Ammon's horn (tissue), 1 donor: ENCODE results near the gene ZNF516.
"Not testable (repeated sequence)": the region's sequence is repeated elsewhere in the genome, so short reads cannot be mapped to it uniquely, and the experiment has no call there.

Experiments
- DNase-seq: peaks from one replicate; pipeline ENCODE4 v3.0.0-alpha.2; 2016; ENCODE audit warnings: low spot score

Gene ZNF516, protein sequence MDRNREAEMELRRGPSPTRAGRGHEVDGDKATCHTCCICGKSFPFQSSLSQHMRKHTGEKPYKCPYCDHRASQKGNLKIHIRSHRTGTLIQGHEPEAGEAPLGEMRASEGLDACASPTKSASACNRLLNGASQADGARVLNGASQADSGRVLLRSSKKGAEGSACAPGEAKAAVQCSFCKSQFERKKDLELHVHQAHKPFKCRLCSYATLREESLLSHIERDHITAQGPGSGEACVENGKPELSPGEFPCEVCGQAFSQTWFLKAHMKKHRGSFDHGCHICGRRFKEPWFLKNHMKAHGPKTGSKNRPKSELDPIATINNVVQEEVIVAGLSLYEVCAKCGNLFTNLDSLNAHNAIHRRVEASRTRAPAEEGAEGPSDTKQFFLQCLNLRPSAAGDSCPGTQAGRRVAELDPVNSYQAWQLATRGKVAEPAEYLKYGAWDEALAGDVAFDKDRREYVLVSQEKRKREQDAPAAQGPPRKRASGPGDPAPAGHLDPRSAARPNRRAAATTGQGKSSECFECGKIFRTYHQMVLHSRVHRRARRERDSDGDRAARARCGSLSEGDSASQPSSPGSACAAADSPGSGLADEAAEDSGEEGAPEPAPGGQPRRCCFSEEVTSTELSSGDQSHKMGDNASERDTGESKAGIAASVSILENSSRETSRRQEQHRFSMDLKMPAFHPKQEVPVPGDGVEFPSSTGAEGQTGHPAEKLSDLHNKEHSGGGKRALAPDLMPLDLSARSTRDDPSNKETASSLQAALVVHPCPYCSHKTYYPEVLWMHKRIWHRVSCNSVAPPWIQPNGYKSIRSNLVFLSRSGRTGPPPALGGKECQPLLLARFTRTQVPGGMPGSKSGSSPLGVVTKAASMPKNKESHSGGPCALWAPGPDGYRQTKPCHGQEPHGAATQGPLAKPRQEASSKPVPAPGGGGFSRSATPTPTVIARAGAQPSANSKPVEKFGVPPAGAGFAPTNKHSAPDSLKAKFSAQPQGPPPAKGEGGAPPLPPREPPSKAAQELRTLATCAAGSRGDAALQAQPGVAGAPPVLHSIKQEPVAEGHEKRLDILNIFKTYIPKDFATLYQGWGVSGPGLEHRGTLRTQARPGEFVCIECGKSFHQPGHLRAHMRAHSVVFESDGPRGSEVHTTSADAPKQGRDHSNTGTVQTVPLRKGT

DNA sequence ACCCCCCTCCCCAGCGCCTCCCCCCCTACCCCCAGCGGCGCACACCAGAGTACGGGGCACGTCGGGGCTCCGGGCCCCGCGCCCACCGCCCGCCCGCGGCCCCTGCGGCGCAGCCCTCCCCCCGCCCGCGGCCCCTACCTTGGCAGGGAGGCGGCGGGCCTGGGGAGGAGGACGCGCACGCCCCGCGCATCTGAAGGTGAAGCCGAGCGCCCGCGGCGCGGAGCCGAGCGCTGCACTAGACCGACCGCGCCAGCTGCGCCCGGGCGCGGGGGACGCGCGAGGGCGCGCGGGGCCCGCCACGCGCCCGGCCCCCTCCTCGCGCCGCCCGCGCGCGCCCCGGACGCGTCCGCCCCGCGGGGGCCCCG, at the start of gene ZNF516:
Gene ZNF516 (minus strand): TSS at position 237 of the 365 bp plus-strand sequence. CDS start 52,188 bp downstream, outside the sequence.
- DNase-seq, result no peak

DNA sequence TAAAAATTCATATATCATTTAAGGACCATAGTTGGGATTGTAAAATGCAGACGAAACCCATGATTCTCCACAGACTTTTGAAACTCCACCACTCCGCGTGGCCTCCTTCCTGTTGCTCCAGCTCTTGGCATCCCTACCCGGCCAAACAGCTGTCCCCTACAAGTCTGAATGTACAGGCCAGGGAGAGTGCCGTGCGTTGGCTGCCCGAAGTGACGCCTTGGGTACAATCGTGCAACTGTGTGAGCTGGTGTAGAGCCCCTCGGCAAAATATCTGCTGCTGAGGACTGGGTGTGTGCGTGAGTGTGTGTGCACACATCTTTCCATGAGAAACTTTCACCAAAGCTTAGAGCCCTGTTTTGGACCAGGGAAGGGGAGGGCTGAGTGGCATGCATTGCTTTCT, 43.8 kb upstream of the ZNF516 start:
- DNase-seq, result no peak

DNA sequence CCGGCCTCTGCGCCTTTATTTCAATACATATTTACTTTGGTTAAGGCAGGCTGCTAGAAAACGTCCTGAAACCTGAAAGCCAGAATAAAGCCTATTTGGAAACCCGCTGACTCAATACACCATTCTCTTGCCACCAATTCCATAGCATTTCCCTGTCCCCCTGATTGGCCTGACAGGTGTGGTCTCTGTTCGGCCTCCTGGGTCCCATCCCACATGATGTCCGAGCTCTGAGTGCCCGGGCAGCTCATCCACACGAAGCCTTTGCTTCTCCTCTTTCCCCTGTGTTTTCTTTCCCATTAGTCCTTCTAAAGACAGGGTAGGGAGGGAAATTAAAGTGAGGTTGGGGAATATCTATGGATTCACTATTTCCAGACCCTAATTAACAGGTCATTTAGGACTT, 42.6 kb upstream of the ZNF516 start:
- DNase-seq, result no peak

DNA sequence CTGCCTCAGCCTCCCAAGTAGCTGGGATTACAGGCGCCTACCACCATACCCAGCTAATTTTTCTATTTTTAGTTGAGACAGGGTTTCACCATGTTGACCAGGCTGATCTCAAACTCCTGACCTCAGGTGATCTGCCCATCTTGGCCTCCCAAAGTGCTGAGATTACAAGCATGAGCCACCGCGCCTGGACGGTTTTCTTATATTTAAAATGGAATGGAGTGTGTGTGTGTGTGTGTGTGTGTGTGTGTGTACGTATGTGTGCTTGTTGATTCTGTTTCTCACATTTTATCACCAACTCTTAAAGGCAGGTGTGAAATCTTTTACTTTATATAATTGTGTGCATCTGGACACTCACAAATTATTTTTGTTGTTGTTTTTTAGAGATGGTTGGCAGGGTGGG, 41.6 kb upstream of the ZNF516 start:
- not testable (repeated sequence) for DNase-seq

DNA sequence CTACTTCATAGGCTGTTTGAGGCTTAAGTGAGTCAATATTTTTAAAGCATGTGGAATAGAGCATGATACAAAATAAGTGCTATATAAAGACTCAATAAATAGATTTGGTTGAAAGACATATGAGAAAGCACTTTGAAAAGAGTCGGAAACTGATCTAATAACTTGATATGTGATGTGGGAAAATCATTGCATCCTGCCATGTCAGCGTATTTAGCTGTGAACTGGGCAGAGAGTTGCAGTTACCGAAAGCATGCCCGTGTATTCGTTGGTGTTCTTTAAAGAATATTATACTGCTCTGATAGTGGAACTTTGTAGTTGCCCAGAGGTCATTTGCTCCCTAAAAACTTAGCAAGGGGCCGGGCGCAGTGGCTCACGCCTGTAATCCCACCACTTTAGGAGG, 37.8 kb upstream of the ZNF516 start:
- no peak for DNase-seq

DNA sequence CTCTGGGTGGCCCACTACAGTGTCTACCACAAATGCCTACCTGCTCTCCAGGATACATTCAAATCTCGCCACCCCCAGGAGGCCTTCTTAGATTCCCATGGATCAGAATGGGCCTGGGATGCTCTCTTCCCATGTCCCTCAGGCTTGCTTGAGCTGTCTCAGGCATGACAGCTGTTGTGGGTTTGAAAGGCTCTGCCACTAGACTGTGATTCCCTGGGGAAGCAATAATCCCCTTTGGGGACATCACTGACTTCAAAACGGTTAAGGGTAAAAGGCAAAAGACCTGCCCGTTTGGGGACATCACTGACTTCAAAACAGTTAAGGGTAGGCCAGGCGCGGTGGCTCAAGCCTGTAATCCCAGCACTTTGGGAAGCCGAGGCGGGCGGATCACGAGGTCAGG, 35.8 kb upstream of the ZNF516 start:
- DNase-seq, result no peak

DNA sequence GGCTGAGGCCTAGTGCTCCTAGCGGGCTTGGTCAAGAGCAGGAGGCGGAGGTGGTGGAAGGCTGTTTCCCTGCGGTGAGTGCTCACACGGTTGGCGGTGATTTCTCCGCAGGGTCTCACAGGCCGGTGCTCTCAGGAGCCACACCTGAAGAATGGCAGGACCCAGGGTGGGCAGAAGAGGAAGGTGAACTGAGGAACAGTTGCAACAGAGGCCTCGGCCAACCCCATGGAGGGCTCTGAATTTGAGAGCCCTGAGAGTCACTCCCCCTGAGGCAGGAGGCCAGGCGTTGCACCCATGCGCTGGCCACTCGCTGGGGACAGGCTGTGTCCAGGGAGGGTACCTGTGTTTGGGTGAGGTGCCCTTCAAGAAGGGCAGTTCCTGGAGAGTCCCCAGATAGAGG, 35.3 kb upstream of the ZNF516 start:
- no peak for DNase-seq

DNA sequence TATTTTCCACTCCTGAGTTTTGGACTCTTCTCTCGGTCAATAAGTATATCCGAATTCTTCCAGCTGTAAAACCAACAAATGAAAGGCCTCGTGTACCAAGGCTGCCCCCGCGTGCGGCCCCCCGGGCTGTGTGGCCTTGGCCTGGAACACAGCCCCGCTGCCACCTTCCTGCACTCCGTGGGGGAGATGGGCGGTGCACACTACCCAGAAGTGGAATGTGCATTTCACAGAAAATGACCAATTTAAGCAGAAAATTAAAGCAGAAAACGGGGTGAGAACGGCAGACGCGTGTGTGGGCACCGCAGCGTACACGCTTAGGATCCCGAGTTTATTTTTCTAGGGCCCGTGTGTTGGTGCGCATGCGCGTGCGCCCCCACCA, 34.4 kb upstream of the ZNF516 start:
- no peak for DNase-seq

DNA sequence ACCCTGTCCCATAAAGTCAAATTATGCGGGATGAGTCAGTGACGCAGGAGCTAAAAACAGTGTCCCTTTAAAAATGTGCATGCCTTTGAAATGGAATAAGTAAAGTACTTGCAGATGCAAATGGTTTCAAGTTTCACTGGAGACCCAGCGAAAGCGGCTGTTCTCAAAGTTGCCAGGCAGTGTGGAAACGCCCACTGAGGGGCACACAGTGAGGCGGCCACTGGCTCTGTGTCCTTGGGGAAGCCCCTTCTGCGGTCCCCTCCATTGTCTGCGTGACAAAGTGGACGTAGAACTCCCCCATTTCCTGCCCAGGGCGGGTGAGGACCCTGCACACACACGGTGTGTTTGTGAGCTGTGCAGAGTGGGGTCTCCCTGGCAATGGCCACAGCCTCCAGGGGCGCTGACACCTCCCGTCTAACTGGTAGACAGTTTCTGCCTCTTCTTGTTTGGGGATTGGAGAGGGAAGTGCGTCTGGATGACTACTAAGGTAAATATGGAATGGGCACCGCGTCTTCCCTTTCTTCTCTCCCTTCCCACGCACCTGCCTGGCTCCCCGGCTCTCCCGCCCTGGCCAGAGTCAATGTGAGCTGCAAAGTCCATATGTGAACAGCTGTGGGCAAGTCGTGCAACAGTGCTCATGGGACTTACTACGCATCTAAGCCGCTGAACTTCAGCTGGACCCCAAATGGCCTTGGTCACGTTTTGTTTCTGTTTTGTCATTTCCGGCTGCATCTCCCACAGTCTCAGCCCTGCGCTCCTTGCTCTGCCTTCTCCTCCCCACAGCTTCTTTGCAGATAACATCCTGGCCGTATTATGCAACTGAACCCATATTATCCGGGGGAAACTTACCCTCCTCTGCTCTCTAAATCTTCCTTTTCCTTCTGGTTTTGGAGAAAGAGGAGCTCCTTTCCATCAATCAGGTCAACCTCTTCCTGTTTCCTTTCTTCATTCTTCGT, 33.7 kb upstream of the ZNF516 start:
- no peak for DNase-seq

DNA sequence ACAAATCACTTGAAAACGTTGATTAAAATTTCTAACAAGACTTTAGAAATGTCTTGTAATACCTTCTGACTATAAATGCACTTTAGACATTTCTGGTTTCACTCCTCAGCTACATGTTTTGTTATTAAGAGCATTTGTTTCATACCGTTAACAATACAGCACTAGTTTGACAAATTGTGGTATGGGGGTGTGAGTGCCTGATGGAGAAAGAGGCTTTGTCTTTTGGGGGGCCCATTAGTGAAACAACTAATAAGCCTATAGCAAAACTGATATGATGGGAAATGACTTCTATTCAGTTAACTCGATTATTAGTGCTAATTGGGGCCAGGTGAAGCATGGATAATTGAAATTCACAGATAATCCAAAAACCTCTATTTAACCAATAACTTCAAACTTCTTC, 30.9 kb upstream of the ZNF516 start:
- DNase-seq, result no peak

DNA sequence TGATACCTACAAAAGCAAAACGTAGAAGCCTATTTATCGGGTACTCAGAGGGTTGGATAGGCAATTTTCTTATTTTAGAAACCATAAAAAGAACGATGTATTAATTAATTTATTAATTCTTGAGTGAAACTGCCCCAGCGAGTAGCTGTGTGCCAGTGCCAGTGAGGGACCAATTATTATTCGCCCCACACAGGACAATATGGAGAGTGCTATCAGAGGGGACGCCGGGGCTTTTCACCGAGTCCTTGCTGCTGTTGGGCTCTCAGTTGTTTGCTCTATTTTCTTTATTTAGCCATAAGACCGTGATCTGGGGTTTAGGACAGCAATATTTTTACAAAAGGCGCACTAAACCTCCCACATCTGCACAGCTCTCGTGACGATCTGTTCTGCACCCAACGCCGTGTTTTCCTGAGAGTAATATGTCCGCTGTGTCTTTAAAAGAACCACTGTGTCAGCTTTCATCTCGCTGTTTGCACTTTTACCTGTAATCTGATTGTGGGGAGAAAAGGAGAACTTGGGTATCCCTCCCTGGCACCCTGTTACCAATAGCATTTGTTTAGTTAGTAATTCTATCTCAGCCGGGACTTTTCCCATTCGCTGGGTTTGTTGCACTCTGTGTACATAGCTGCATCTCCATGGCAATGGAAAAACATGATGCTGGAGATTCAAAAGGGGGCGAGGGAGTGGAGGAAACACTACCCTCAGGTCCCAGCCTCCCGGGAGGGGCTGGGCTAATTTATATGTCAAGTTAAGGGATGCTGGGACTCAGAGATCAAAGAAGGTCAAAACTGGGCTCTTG, 30.1 kb upstream of the ZNF516 start:
- DNase-seq, result peak; percentile 36

DNA sequence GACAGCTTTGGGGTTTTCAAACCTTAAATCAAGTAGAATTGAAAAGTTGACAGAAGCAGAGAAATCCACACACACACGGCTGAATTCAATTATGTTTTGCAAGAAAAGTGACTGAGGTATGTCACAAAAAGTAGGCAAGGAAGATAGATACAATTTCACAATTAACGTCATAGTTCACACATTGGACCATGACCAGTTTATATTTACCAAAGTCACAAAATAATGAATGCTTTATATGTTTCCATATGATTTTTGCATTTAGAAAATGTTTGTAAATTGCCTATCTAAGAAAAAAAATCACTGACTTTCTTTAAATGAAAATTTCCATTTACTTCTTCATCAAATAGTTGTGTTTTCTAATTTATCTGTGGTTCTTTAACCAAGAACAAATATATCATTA, 29.4 kb upstream of the ZNF516 start:
- no peak for DNase-seq

DNA sequence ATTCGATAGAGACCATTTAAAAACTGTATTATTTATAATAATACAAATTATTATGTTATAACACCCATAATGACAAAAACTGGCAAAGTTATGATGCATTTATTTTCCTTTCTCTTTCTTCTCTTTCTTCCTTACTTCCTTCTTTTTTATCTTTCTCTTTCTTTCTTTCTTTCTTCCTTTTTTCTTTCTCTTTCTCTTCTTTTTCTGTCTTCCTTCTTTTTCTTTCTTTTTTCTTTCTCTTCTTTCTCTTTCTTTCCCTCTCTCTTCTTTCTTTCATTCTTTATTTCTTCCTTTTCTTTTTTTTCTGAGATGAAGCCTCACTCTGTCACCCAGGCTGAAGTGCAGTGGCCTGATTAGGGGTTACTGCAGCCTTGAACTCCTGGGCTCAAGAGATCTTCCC, 27.5 kb upstream of the ZNF516 start:
- DNase-seq, result no peak

DNA sequence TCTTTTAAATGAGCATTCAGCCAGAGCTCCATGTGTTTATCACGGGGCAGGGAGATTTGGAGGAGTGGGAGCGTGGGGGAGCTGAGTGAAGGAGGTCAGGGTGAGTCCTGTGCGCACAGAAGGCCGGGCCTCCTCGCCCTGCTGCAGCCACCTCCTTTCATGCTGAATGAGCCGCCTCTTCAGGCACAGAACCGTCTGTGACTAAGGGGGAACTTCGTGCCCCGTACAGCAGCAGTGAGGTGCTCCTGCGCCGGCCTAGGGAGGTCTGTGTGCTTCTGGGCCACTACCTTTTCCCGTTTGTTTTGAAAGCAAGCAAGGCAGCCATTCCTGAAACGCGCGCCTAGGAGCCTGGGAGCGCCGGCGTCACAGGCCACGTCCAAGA, 27.1 kb upstream of the ZNF516 start:
- no peak for DNase-seq

DNA sequence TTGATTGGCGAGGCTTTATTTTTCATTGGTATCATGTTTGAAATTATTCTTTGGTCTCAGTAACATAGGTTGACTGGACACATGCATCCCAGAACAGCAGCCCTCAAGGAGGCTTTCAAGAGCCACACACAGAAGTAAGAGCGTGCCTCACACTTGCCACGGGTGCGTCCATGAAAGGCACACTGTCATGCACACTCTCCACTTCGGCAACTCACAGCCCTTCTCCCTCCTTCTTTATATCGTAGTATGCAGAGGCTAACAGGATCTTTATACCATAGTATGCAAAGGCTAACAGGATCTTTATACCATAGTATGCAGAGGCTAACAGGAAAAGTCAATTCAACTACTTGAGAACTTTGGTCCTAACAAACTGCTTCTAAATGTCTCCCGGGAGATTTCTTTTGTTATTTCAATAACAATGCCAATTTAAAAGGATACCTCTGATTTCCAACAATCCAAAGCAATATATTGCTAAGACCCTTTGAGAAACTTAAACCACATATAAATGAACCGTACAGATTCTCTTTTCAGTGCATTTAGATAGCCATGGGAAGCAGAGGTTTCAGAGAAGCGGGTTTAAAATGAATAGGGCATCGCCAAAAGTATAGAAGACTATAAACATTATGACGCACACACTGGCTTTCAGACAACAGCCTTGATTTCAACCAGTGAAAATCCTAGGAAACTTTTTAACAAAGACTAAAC, 26.5 kb upstream of the ZNF516 start:
- DNase-seq, result no peak

DNA sequence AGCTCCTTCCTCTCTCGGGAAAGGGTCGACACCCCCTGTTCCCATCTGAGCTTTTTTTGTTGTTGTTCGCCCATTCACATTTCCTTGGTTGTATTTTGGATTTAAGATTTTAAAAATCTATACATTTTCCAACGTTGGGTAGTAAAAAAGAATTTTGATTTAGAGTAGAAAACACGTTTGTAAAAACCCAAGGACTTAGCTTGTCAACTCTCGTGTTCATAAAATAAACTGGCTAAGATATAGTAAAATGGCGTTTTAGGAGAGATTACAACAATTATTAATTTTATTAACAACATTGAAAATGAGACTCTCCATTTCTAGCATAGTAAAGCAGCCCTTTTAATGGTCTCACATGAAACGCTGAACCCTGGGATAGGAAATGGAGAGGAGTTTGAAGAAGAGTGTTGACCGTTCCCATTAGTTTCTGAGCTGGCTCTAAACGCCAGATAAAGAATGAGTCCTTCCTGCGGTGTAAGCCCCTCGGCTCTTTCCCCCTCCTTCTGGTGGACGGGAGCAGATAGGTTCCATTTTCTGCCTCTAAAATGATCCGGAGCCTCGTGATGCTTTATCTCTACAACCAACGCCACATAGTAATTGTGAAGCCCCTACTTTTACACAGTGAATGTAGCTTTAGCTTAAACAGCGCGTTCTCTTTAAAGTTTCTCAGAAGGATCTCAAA, 24.0 kb upstream of the ZNF516 start:
- DNase-seq, result no peak

DNA sequence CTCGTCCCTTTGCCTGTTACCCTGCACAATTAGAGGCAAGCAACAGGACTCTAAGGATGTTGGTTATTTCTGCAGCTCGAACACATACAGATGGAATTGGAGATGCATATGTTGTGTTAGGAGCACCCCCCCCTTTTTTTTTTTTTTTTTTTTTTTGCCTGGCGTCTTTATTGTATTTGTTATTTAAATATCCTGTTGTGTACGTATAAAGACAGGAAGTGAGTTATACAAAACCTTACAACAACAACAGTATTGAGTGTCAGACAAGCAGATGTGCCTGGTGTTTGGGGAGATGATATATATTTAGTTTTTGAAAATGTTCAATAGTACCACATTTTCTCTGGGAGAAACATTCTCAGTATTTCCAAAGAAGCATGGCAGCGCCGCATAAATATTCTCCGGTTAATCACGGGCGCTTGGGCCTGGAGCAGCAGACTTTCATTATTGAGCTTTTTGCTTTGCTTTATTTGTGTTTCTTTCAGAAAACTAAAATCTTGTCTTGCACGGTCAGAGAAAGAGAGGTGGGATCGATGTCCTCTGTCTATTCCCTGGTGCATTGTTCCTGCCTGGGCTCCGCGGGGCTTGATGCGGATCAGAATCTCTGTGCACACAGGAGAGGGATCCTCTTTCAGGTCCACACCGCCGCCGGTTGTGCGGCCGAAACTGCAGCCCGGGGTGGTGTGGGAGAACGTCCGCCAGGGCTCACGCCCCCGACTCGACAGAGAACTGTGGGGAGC, 23.2 kb upstream of the ZNF516 start:
- DNase-seq, result peak; percentile 53

DNA sequence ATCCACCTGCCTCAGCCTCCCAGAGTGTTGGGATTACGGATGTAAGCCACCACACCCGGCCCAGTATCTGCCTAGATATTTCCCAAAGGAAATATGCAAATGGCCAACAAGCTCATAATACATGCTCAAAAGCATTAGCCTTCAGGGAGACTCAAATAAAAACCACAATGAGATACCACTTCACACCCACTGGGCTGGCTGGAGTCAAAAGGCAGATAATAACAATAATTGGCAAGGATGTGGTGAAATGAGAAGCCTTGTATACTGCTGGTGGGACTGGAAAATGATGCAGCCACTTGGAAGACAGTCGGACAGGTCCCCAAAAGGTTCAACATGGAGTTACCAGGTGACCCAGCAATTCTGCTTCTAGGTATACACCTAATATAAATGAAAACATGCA, 20.5 kb upstream of the ZNF516 start:
- DNase-seq, result no peak

DNA sequence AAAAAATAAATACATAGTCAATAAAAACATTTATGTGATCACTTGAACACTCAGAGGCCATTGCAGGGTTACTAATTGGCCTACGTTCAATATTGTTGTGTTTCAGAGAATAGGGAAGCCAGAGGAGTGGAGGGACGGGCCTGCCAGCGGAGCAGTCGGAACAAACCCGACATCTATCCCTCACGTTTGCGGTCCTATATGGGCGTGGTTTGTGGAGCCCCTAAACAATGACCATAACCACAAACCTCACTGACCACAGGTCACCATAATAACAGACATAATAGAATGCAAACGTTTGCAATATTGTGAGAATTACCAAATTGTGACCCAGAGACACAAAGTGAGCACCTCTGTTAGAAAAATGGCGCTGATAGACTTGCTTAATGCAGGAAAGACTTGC, 19.5 kb upstream of the ZNF516 start:
- DNase-seq, result no peak
